A673 (cell line): ENCODE data around the gene CCNY.

Experiments used
- EZH2 ChIP-seq: fragments of 200-600 bp; sonication (generic); IDR thresholded peaks from 2 replicates; pipeline ENCODE4 v1.6.1; 2017; ENCODE audit warnings: borderline replicate concordance, low read depth, mild to moderate bottlenecking, mixed read lengths, antibody characterized with exemption, low read length; ENCODE audit not compliant: poor library complexity, severe bottlenecking
- TF ChIP-seq, protein P1 (sequence below): fragments of 300-800, 200-600 bp; sonication (generic); conservative IDR thresholded peaks from 2 replicates; pipeline ENCODE4 v1.5.1; 2017; ENCODE audit warnings: low read depth, mild to moderate bottlenecking, antibody characterized with exemption, low read length, moderate library complexity, mixed read lengths

DNA sequence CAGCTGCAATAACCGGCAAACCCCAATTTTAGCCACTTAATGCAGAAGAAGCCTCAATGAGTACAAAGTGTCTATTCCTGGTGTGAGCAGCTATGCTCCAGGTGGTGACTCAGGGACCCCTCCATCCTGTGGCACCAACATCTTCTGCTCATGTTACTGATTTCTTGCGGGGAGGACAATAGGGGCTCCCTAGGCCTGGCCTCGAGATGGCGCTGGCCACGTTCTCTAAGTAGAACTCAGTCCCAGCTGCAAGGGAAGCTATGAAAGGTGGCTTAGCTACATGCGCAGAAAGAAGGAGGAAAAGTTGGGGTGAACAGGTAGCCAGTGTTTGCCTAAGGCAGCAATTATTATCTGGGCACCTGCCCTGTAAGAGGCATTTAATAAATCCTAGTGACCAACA lies 275.4 kb downstream of the CCNY start:
- TF ChIP-seq, protein P1, sequence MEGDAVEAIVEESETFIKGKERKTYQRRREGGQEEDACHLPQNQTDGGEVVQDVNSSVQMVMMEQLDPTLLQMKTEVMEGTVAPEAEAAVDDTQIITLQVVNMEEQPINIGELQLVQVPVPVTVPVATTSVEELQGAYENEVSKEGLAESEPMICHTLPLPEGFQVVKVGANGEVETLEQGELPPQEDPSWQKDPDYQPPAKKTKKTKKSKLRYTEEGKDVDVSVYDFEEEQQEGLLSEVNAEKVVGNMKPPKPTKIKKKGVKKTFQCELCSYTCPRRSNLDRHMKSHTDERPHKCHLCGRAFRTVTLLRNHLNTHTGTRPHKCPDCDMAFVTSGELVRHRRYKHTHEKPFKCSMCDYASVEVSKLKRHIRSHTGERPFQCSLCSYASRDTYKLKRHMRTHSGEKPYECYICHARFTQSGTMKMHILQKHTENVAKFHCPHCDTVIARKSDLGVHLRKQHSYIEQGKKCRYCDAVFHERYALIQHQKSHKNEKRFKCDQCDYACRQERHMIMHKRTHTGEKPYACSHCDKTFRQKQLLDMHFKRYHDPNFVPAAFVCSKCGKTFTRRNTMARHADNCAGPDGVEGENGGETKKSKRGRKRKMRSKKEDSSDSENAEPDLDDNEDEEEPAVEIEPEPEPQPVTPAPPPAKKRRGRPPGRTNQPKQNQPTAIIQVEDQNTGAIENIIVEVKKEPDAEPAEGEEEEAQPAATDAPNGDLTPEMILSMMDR: no peak; the same call in 1 of the 2 replicates
- no peak for TF ChIP-seq EZH2
